HEK293 (cell line): ENCODE results near the gene ABHD16B.

ENCODE experiments used
- EGR2 ChIP-seq: fragments of 450-650 bp; formaldehyde crosslinking; IDR thresholded peaks from 2 replicates; pipeline ENCODE4 v1.5.1; 2016; ENCODE audit warnings: low read depth, missing biosample characterization, missing genetic modification characterization
- GLI2 ChIP-seq: fragments of 450-650 bp; formaldehyde crosslinking; IDR thresholded peaks from 2 replicates; pipeline ENCODE4; 2017; ENCODE audit warnings: missing biosample characterization, missing genetic modification characterization, low read depth, borderline replicate concordance
- HOXA7 ChIP-seq: sonication (generic); formaldehyde crosslinking; IDR thresholded peaks from 2 replicates; pipeline ENCODE4 v1.8.1; 2022; ENCODE audit warnings: missing genetic modification reagents, borderline replicate concordance
- KLF16 ChIP-seq: fragments of 450-650 bp; formaldehyde crosslinking; IDR thresholded peaks from 2 replicates; pipeline ENCODE4 v1.5.1; 2017; ENCODE audit warnings: missing biosample characterization, missing genetic modification characterization
- KLF17 ChIP-seq: fragments of 450-650 bp; formaldehyde crosslinking; IDR thresholded peaks from 2 replicates; pipeline ENCODE4 v1.5.1; 2016; ENCODE audit warnings: missing biosample characterization, missing genetic modification characterization
- KLF8 ChIP-seq: fragments of 450-650 bp; formaldehyde crosslinking; IDR thresholded peaks from 2 replicates; pipeline ENCODE4 v1.5.1; 2016; ENCODE audit warnings: missing biosample characterization, missing genetic modification characterization
- MZF1 ChIP-seq: fragments of 450-650 bp; formaldehyde crosslinking; IDR thresholded peaks from 2 replicates; pipeline ENCODE4 v1.5.1; 2017; ENCODE audit warnings: missing biosample characterization, missing genetic modification characterization, borderline replicate concordance
- PRDM4 ChIP-seq: fragments of 450-650 bp; formaldehyde crosslinking; IDR thresholded peaks from 2 replicates; pipeline ENCODE4 v1.5.1; 2017; ENCODE audit warnings: missing biosample characterization, missing genetic modification characterization
- SCRT1 ChIP-seq: fragments of 450-650 bp; formaldehyde crosslinking; IDR thresholded peaks from 2 replicates; pipeline ENCODE4 v1.5.1; 2016; ENCODE audit warnings: missing biosample characterization, missing genetic modification characterization, borderline replicate concordance
- SETDB1 ChIP-seq: IDR thresholded peaks from one replicate; pipeline ENCODE4 v1.6.1; 2017; ENCODE audit warnings: mild to moderate bottlenecking, low read length, moderate library complexity, mixed read lengths; ENCODE audit not compliant: insufficient read length
- ZBTB10 ChIP-seq: fragments of 450-650 bp; formaldehyde crosslinking; IDR thresholded peaks from 2 replicates; pipeline ENCODE4 v1.5.1; 2016; ENCODE audit warnings: missing biosample characterization, missing genetic modification characterization
- ZBTB48 ChIP-seq: fragments of 450-650 bp; formaldehyde crosslinking; IDR thresholded peaks from 2 replicates; pipeline ENCODE4 v1.5.1; 2016; ENCODE audit warnings: missing biosample characterization, missing genetic modification characterization
- ZBTB49 ChIP-seq: fragments of 450-650 bp; formaldehyde crosslinking; IDR thresholded peaks from 2 replicates; pipeline ENCODE4 v1.5.1; 2016; ENCODE audit warnings: missing biosample characterization, missing genetic modification characterization, low read depth
- ZNF112 ChIP-seq: fragments of 450-650 bp; formaldehyde crosslinking; IDR thresholded peaks from 2 replicates; pipeline ENCODE4 v1.5.0; 2017; ENCODE audit warnings: missing biosample characterization, missing genetic modification characterization
- ZNF138 ChIP-seq: fragments of 450-650 bp; formaldehyde crosslinking; IDR thresholded peaks from 2 replicates; pipeline ENCODE4 v1.5.1; 2016; ENCODE audit warnings: missing biosample characterization, missing genetic modification characterization, borderline replicate concordance
- ZNF19 ChIP-seq: fragments of 450-650 bp; formaldehyde crosslinking; IDR thresholded peaks from 2 replicates; pipeline ENCODE4; 2016; ENCODE audit warnings: missing biosample characterization, missing genetic modification characterization, low read depth
- ZNF280D ChIP-seq: fragments of 450-650 bp; formaldehyde crosslinking; IDR thresholded peaks from 2 replicates; pipeline ENCODE4 v1.5.1; 2016; ENCODE audit warnings: missing biosample characterization, missing genetic modification characterization
- ZNF341 ChIP-seq: fragments of 450-650 bp; formaldehyde crosslinking; IDR thresholded peaks from 2 replicates; pipeline ENCODE4; 2016; ENCODE audit warnings: low read depth, missing biosample characterization, missing genetic modification characterization
- ZNF449 ChIP-seq: fragments of 450-650 bp; formaldehyde crosslinking; IDR thresholded peaks from 2 replicates; pipeline ENCODE4 v1.5.1; 2017; ENCODE audit warnings: missing biosample characterization, mild to moderate bottlenecking, missing genetic modification characterization, moderate library complexity
- ZNF529 ChIP-seq: fragments of 450-650 bp; formaldehyde crosslinking; IDR thresholded peaks from 2 replicates; pipeline ENCODE4 v1.5.1; 2017; ENCODE audit warnings: missing genetic modification characterization, missing biosample characterization; ENCODE audit not compliant: insufficient replicate concordance
- ZNF600 ChIP-seq: fragments of 450-650 bp; formaldehyde crosslinking; IDR thresholded peaks from 2 replicates; pipeline ENCODE4 v1.5.1; 2016; ENCODE audit warnings: missing biosample characterization, missing genetic modification characterization
- ZNF747 ChIP-seq: fragments of 450-650 bp; formaldehyde crosslinking; IDR thresholded peaks from 2 replicates; pipeline ENCODE4 v1.5.1; 2016; ENCODE audit warnings: missing biosample characterization, missing genetic modification characterization
- ZNF76 ChIP-seq: fragments of 450-650 bp; formaldehyde crosslinking; IDR thresholded peaks from 2 replicates; pipeline ENCODE4; 2016; ENCODE audit warnings: low read depth, missing biosample characterization, missing genetic modification characterization, borderline replicate concordance
- ZNF776 ChIP-seq: fragments of 450-650 bp; formaldehyde crosslinking; IDR thresholded peaks from 2 replicates; pipeline ENCODE4 v1.5.0; 2017; ENCODE audit warnings: missing biosample characterization, missing genetic modification characterization, borderline replicate concordance
- ZNF777 ChIP-seq: fragments of 450-650 bp; formaldehyde crosslinking; IDR thresholded peaks from 2 replicates; pipeline ENCODE4 v1.5.1; 2017; ENCODE audit warnings: missing biosample characterization, missing genetic modification characterization, borderline replicate concordance

ABHD16B gene

GRCh38 chr20:63835021-63835858, 26.1 kb upstream of the ABHD16B start (continued):
- TF ChIP-seq ZNF280D (tag by site-specific recombination) (no peak), PRDM4 (tag by site-specific recombination) (no peak), ZNF747 (tag by site-specific recombination) (no peak), MZF1 (tag by site-specific recombination) (no peak), SCRT1 (no peak), ZNF138 (no peak), HOXA7 (CRISPR knock-in tag) (no peak), KLF17 (0 out of 2 replicates have a peak, but pooled peaks have one; percentile 27), ZNF112 (tag by site-specific recombination) (no peak), ZNF341 (peak; percentile 84), EGR2 (tag by site-specific recombination) (peak; percentile 85), SETDB1 (no peak), ZBTB48 (tag by site-specific recombination) (peak; percentile 69), ZBTB10 (tag by site-specific recombination) (no peak), ZNF449 (tag by site-specific recombination) (no peak), ZNF529 (tag by site-specific recombination) (no peak), KLF8 (tag by site-specific recombination) (no peak), ZBTB49 (tag by site-specific recombination) (no peak), ZNF19 (tag by site-specific recombination) (no peak), ZNF777 (no peak), KLF16 (no peak), ZNF76 (tag by site-specific recombination) (0 out of 2 replicates have a peak, but pooled peaks have one; percentile 27), ZNF600 (tag by site-specific recombination) (no peak), GLI2 (tag by site-specific recombination) (no peak), ZNF776 (no peak)
